SKM-1 (cell line): Measurements from ENCODE around the gene TANC1.

Experiments used
- DNase-seq: peaks from one replicate; lab custom pipeline; 2025; ENCODE audit not compliant: unreplicated experiment; lab: John Stamatoyannopoulos, UW

TANC1 gene

DNA sequence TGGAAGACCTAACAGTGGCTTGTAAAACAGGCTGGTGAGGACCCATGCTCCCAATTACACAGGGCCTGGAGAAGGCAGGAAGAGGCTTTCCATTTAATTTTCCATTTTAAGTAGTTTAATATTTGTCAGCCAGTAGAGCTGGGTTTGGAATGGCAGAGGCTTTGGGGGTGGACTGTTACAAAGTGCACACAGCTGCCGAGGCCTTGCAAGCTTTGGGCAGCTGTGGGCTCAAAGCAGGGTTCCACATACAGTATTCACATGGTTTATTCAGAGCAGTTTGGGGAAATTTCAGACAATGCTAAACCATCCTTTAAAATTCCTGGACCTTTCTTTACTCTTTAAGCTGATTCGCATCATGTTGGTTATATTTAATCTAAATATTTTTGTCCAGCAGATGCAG is 185.5 kb downstream of the TANC1 start:
- DNase-seq: no peak

DNA sequence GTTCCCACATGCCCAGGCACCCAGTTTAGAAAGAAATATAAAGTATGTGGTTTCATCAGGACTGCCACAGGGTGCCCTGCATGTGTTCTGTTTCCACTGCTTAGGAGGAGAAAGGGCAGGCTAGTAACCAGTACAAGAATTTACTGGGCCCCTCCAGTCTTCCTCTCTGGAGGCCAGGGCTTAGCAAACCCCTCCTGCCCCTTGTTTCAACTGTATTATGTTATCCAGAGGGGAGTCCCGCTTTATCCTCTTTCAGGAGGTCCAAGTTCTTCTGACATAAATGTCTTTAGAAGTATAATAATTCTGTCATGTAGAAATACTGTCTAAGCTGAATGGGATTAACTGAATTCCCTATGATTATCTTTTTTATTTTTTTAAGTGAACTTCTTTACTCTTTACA is 185.9 kb downstream of the TANC1 start:
- no peak for DNase-seq

DNA sequence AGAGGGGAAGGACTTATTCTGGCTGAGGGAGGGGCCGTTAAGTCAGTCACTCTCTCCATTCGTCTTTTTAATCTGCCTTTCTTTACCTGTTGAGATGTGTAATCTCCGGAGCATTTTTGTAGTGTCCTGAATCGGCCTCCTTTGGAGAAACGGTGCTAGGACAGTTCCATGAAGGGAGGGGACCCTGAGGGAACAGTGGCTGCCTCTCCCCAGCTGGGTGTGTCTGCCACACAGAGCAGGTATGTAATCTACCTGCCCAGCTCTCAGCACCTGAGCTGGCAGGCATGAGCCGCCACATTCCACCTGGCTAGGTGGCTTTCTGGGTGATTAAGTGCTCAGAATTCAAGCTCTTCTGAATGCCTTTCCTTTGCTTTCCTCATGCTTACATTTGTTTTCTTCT is 186.9 kb downstream of the TANC1 start:
- DNase-seq: no peak

DNA sequence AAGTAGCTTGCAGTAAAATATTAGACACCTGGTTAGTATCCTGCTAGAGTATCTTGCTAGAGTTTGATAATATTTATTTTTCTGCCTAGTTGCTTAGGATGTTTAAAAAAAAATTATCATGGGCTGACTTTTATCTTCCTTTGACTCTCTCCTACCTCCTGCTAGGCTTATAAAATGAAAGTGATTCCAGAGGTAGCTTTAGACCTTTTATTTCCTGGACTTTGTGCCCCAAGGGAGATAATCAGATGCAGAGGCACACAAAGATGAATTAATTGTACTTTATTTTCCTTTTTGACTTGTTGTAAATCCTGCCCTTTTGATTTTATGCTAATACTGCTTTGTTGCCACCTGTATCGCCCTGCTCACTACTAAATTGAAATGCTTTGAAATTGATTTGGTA is 187.4 kb downstream of the TANC1 start:
- no peak for DNase-seq

DNA sequence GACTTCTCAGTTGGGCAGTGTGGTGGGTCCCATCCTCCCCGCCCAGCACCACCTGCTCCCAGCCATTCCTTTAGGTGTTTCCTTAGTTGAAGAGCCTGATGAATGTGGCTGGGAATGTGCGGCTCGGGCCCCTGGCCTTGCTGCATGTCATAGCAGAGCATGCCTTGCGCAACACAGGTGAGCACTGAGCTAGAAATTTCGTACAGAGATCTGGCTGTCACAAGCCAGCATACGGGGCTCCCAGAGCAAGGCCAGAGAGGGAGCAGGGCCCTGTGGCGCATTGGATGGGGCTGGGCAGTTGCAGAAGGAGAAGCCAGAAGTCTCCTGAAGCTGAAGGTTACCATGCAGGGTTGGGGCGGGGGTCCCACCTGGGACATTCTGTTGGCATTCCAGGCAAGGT is 188.4 kb downstream of the TANC1 start:
- DNase-seq: no peak

DNA sequence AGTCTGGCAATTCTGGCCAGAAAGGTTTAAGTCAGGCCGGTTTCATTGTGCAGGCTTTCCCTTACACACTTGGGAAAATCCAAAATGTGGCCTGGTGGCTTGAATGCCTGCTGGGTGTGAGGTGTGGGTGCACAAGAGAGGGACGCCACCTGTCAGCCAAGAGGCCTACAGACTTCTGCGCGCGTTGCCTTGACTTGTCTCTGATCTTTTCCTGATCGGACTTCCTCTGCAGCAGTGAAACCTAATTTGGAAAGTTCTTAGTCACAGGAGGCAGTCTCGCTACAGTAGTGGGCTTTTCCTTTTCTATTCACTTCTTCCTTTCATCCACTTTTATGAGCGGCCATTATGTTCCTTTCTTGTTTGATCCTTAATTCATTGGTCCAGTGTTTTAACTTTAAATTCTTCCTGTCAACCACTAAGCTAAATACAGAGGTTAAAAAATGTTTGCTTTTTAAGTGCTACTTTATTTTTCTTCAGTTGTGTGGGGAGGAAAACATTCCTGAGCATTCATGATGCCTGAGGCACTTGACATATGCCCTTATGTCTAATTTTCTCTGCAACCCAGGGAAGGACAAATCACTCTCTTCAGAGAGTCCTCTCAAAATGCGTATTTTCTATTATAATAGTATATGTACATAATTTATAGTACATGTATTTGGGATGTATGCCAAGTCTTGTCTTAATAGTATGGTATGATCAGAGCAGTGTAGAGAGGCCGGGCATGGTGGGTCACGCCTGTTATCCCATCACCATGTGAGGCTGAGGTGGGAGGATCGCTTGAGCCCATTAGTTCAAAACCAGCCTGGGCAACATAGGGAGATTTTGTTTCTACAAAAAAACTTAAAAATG is 189.1 kb downstream of the TANC1 start:
- no peak for DNase-seq

DNA sequence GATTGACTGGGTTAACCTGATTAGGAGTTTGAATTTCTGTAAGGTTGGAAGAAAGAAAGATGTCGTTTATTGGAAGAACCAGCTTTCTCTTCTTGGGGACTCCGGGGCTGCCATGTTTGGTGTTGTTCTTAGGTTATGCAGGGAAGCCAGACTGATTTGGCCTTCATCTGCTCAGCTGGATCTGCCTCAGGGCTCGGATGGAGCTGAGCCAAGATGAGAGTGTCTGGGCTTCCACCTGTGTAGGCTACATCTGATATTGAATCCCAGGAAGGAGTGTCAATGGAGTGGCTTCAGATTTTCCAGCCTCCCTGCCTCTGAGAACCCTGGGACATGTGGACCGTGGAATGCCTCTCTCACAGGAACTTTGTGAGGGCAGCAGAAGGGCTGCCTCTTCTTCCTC is 192.0 kb downstream of the TANC1 start:
- DNase-seq: no peak

DNA sequence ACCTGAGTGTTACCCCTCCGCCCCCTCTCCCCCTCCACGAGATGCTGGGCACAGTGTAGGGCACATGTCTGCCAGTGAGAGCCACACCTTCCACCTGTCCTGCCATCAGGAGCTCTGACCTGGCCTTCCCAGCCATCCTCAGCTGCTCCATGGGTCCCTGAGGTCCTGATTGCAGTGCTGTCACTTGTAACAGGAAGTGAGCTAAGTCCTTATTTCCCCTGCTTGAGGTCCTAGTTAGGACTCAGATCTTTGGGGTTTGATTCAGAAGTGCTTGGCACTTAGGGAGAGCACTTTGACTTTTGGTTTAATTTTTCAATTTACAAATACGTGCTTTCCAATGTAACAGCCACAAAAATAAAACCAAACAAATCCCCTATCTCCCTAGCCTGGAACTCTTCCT is 192.5 kb downstream of the TANC1 start:
- no peak for DNase-seq

DNA sequence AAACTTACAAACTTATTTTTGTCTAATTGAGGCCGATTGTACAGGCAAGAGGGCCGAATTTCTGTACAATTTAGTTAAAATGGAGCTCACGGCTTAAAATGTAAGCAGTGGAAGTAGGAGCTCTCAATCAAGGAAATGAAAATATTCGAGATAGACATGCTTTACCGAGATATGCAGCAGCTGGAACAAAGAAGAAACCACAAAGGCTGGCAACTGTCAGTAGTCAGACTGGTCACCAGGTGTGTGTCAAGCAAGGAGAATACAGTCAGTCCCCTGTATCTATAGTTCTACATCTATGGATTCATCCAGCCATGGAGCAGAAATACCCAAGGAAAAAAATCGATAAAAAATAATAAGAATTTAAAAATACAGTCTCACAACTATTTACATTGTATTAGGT is 195.5 kb downstream of the TANC1 start:
- DNase-seq: no peak

DNA sequence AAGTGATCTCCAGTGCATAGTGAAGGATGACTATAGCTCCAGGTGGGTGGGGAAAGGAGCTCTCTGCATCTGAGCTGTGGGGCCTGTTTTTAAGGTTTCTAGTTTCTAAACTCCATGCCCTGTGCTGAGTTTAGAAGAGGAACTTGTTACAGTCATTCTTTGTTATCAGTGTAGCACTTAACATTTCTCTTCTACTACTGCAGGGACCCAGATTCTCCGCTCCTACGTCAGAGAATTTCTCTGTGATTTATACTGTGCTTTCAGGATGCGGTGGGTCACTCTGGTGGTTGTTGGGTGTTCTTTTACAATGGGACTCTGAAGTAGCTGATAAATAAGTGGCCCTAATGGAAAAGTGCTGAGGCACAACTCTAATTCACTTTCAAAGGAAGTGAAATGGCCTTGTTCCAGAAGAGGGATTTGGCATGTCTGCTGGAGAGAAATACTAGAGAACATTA is 196.0 kb downstream of the TANC1 start:
- no peak for DNase-seq

DNA sequence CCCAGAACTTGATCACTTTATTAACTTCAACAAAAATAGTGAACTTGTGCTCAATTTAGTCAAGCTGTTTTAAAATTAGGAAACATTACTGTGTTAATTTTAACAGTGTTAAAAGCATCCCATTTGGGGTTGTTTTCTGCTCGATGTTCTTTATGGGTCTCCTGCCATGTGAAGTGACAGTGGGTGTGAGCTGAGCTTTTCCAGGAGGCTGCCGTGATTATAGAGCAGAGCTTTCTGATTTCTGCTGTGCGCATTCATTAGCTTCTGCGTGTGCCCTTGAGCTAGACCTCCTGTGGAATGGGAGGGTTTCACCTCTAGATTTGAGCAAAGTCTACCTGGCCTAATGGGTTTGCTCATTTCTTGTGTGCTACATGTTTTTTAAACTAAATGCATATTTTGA is 196.6 kb downstream of the TANC1 start:
- DNase-seq: no peak

DNA sequence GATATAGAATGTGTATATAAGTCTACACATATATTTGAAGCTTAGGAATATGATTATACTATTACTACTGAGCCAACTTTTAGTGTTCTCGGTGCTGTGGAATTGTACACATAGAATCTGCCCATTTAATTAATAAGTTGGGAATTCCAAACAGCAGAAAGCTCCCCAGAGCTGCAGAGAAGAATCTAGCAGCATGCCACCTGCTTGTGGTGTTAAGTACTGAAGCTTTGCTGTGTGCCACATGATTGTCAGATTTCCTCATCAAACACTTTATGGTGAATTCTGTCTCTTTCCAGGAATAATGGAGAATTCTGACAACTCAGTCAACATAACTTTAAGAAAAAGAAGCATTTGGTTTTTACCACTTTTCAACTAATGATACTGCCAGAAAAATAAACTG is 200.3 kb downstream of the TANC1 start:
- no peak for DNase-seq

DNA sequence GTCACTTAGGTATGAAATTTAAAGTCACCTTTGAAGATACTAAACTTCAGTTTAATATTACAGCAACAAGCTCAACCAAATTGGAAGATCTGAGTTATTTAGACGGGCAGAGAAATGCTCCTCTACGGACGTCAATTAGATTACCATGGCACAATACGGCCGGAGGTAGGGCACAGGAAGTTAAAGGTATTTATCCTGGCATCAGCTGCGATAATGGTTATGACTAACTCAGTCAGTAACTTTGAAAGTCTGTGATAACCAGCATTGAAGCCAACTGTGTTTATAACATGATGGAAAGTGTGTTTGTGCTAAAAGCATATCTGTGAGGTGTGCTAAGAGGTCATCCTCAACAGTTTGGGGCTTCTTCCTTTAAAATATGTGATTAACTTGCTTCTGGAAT is 200.7 kb downstream of the TANC1 start:
- DNase-seq: no peak

DNA sequence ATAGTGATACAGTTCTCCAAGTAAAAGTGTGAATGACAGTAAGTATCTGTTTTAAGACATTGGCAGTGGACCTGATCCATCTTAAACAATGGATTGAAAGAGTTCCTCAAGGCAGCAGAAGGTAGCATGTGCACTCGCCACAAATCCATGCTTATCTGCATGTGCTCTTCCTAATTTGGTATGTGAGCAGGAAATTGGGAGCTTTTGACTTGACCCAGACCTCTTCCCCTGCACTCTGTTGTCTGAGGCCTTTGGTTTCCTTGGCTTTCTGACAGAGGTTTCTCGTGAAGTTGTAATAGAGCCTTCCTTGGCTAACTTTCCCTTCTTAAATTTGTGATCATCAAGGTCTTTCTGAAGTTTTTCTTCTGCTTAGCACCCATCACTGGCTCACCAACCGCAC is 204.0 kb downstream of the TANC1 start:
- no peak for DNase-seq

DNA sequence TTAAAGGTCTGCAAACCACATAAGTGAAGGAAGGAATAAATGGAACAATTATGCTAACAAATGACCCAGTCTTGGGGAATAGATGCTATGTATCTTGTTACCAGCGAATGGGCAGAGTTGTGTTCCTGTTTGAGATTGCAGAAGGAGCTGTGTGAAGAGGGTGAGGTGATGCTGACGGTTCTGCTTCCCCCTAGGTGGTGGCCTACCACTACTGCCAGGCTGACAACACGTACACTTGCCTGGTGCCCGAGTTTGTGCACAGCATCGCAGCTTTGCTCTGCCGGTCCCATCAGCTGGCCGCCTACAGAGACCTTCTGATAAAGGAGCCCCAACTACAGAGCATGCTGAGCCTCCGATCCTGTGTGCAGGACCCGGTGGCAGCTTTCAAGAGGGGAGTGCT is 206.3 kb downstream of the TANC1 start:
- DNase-seq: no peak

DNA sequence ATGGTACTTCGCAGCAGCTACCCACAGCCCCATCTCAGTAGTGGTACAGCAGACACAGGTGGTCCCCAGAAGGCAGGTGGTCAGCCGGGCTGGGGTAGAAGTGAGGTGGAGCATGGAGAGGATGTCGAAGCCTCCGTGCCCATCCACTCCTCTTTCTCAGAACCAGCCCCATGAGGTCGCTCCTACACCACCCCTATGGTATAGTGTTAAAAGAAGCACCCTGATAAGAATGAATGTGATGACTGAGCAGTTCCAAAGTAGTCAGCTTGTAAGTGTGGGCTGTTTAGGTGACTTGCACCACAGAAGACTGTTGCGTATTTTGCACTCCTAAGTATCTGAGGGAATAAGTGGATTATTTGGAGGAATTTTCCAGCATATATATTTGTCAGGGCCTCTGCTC is 206.7 kb downstream of the TANC1 start:
- DNase-seq: no peak

DNA sequence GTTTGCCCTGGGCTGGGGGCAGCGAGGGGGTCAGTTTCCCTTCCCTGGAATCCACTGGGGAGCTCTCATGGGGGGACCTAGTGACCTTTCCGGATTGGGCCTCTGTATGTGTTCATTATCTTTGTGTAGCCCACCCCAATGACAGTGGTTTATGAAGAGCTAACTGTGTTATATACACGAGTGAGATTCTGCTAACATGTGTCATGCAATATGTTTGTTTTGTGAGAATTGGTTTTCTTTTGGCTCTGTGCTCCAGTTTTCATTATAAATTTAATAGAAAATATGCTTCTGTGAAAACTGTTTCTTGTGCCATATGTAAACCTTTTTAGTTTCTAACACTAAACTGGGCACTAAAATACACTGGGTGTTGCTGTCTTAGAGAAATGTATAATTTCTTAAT is 207.5 kb downstream of the TANC1 start:
- DNase-seq: no peak

DNA sequence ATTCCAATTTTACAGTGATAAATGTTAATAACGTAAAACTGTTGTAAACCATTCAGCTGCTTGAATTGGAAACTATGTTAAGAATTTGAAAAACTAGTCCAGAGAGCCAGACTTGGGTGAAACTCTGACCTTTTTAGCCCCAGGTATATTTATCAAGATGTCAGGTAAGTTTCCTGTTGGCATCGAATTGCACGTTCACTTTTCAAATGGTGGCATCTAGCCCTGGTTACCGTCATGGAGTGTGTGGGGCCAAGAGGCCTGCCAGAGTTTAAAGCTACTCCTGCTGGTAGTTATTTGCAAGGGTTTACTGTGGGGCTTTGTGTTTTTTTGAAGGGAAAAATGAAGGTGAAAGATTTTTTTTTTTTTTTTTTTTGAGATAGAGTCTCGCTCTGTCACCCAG is 208.1 kb downstream of the TANC1 start:
- no peak for DNase-seq

DNA sequence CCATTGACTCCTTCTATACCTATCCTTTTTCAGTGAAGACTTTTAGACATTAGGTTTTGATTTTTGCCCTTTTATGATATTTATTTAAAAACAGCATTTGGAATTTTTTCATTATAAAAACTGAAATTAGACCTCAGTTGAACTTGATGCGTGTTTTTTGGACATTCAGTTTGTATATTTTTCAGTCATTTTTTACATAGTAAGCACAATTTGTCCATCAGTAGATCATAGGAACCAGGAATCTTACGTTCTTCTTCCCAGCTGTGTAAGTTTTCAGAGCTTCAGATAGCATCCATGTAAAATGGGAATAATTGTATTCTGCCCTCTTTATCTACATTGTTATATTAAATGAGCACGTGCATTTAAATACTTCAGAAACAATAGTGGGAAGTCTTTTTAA is 208.9 kb downstream of the TANC1 start:
- no peak for DNase-seq

DNA sequence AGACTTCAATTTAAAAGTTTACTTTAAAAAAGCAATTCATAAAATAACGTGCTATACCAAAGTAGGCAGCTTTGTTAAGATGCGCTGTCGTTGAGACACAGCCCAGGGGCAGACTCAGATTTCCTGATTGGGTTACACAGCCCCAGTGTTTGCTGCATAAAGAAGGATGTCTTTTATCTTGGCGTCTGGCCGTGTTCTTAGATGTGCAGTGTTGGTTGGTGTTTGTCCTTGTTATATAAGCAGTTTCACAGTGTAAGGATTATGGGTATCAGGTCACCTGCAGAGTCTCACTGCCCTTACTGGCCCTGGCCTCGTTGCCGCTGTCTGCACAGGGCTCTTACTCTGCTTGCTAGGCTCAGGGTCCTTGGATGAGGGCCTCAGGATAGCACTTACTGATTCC is 209.5 kb downstream of the TANC1 start:
- DNase-seq: no peak

DNA sequence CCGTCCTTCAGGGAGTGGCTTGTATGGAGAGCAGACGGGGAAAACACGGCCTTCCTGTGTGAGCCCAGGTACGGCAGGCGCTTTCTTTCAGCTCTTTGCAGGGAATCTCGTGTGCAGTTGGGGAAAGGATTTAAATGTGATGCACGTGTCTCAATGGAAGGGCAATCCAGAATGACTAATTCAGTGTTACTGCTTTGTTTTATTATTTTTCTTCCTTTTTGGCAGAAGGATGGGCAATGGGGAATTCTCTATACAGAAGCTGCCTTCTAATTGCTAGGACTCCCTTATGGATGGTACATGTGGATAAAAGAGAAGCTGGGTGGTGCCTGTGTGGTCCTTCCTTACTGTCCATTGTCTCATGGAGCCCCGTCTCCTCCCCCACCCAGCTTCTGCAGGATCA is 210.7 kb downstream of the TANC1 start:
- DNase-seq: no peak

DNA sequence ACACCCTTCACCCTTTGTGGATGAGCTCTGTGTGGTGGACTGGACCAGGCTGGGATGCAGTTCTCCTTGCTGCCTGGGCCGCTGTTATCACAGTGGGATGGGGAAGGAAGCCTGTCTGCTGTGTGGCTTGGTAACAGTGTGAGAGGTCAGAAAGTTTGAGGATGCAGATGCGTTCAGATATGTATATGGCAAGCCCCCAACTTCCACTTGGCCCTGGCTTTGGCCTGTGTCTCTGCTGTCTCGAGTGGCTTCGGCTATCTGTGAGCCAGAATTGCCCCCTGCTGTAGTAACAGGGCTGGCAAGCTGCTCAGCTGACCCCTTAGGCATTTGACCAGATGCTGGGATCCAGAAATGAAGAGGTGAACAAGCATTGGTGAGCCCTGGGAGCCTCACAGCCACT is 211.3 kb downstream of the TANC1 start:
- DNase-seq: no peak

DNA sequence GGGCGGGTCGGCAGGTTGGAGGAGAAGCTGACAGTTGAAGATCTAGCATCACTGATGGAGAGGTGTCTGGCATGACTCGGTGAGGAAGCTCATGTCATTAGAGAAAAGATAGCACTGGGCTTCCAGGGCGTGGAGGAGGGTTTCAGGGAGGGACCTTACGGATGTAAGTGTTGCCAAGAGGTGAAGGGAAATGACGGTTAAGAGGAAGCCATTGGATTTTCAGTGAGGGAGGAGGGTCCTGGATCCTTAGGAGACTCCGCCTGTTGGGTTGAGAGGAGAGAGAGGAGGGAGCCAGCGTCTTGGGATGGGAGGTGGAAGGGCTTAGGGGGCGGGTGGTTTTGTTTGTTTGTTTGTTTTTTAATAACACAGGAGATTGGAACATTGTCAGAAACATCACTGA is 214.9 kb downstream of the TANC1 start:
- no peak for DNase-seq
